Activated gamma-delta T cell treated with anti-CD3 and anti-CD28 coated beads, Interleukin-2, amount 50 U/mL, for 16 hours (primary cell): Measurements from ENCODE around the gene DENND5B.

ENCODE experiments used
- DNase-seq: peaks from one replicate; pipeline ENCODE4 v3.0.0-alpha.2; 2020; ENCODE audit warnings: low read depth

The DENND5B gene

DNA sequence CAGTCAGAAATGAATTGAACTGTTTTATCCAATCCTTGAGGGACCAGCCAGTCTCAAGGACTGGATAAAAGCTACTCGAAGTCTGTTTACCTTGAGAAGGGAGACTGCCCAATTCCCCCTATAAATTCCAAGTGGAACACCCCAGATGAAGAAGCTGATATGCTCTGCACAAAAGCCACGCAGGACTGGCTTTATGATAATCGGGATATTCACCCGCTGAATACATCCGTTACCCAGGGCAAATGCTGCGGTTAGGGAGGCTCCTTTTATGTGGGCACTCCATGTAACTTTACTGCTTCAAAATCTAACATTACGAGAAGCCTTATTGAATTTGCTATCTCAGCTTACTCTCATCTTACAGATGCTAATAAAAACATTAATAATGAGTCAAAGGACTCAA is 119.1 kb downstream of the DENND5B start:
- no peak for DNase-seq

DNA sequence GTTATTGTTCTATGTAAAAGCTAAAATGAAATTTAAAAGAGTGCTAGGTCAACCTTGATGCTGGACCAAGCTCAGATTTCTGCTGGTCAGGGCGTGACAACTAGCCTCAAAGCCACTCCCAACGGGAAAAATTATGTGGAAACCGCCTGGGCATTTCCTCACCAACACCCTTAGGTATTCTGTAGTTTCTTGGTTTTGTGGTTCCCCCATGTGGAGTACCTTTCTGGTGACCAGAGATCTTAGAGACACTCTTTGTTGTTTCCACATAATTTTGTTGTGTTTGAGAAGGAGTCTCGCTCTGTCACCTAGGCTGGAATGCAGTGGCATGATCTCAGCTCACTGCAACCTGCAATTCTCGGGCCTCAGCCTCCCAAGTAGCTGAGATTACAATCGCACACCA is 119.9 kb downstream of the DENND5B start:
- no peak for DNase-seq

GRCh38 chr12:31470459-31470858 is 120.5 kb downstream of the DENND5B start:
- DNase-seq = no peak

DNA sequence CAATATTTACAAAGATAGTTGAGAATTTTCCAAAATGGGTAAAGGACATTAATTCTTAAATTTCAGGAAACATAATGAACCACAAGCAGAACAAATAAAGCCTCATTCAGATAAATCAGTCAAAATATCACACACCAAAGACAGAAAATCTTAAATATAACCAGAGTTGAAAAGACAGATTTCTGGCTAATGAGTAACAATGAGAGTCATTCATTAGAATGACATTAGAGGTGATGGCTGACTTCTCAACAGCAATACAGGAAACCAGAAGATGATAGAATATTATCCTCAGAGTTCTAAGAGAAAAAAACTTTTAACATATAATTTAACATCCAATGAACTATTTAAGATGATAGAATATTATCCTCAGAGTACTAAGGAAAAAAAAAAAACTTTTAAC is 124.2 kb downstream of the DENND5B start:
- DNase-seq = no peak

- no peak for DNase-seq
Observed at GRCh38 chr12:31465002-31465401, 125.9 kb downstream of the DENND5B start.

DNA sequence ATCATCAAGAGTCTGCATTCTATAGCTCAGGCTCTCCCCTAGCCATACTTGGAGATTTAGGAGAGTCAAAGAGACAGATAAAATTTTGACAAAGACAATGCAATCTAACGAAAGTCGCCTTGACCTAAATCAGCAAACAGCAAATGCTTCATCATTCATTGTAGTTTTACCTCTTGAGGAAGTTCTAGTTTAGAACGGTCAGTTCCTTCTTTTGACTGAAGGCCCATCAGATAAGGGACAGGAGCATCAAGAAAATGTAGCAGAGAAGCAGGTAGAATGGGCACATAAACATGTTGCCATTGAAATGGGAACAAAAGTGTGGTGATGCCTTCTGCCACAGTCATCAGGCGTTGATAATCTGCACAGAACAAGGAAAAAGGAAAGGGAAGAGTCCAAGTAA is 130.9 kb downstream of the DENND5B start:
- no peak for DNase-seq

GRCh38 chr12:31456562-31456961 is 134.4 kb downstream of the DENND5B start:
- no peak for DNase-seq

DNA sequence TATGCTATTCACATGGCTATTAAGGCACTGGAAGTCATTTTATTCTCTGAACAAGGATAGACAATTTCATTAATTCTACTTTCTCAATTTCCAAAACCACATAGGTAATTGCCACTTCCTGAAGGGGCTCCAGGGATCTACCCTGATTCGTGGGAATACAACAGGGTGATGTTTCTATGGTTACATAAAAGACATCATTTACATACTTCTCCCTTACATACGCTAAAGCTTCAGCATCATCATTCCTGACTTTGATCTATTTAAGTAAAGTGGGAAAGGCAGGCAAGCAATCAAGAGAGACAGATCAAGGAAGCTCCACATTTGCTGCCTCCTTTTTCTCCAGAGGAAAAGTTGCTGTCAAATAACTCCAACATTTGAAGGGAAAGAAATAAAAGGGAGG is 146.2 kb downstream of the DENND5B start:
- DNase-seq = no peak

DNA sequence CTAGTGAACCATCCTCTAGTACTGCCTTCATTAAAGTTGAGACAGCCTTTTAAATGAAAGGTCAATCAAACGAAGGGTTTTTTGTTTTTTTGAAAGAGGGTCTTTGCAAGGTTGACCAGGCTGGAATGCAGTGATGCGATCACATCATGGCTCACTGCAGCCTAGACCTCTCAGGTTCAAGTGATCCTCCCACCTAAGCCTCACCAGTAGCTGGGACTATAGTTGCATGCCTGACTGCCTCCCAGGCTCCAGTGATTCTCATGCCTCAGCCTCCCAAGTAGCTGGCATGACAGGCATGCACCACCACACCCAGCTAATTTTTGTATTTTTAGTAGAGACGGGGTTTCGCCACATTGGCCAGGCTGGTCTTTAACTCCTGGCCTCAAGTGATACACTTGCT is 150.3 kb downstream of the DENND5B start:
- no peak for DNase-seq

DNA sequence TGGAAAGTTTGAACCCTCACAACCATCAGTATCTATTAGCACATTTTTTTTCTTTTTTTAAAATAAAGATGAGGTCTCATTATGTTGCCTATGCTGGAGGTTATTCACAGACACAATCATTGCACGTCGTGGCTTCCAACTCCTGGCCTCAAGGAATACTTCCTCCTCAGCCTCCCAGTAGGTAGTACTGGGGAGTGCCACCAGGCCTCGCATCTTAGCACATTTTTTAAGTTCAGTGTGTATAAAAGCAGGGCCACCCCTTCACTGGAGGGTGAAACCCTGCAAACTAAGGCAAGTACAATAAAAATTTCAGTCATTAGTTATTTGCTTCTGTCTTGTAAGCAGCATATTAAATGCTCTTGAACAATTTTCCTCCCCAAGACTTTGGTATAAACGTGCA is 150.8 kb downstream of the DENND5B start:
- DNase-seq = no peak

- DNase-seq = no peak
Observed at GRCh38 chr12:31431721-31432240, 159.2 kb downstream of the DENND5B start.

- DNase-seq = no peak
Observed at GRCh38 chr12:31423405-31423804, 167.5 kb downstream of the DENND5B start.

GRCh38 chr12:31412292-31412801 is 178.6 kb downstream of the DENND5B start:
- no peak for DNase-seq

DNA sequence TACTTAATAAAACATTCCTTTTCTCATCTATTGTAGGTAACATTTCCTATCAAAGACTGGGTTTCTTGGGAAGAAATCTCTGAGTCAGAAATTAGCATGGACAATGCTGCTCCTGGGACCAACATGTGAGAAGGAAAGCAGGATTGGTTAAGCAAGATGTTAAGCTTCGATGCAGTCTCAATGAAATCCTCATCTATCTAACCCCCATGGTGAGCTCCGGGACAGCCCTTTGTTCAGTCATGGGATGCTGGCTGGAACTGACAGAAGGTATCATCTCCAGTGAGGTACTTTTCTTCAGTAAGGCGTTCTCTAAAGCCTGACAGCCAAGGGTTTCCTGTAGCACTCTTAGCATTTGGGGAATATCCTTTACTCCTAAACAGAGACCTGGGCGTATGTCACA is 182.2 kb downstream of the DENND5B start:
- no peak for DNase-seq

DNA sequence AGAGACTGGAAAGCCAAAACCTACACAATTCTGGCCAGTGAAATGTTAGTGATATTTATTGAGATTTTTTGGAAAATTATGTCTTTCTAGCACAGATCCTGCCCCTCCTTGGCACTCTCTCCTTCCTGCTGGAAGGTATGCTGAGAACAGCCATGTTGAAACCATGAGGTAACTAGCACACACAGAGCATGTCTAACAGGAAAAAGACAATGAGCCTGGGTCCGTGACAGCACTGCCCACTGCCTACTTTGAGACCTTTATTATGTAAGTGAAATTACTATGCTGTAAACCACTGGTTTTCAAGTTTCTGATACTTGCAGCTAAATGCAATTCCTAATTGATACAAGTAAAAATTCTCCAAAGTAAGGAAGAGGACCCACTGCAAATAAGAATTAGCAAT is 183.4 kb downstream of the DENND5B start:
- DNase-seq = no peak

DNA sequence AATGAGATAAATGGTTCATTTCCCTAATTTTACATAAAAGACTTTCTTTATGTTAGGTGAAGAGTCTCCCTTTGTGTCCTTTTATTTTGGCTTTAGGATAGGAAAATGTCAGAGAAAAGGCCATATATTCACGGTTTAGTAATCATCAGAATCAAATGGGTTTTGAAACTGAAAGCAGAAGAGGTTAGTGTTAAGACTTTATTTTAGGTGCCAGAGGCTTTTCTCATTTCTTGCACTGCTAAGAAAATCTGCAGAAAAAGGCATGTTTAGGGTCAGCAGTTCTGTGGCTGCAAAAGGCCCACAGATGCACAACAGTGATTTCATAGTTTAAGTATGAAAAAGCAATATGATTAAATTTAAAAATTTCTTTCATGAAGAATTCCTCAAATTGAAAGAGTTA is 184.6 kb downstream of the DENND5B start:
- DNase-seq = no peak

DNA sequence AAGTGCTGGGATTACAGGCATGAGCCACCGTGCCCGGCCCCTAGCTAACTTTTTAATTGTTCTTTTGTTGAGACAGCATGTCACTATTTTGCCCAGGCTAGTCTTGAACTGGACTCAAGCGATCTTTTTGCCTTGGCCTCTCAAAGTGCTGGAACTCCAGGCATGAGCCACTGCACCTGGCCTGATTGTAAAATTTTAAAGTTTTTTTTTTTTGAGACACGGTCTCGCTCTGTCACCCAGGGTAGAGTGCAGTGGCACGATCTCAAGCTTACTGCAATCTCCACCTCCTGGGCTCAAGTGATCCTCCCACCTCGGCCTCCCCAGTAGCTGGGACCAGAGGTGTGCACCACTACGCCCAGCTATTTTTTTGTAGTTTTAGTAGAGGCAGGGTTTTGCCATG is 185.9 kb downstream of the DENND5B start:
- no peak for DNase-seq

DNA sequence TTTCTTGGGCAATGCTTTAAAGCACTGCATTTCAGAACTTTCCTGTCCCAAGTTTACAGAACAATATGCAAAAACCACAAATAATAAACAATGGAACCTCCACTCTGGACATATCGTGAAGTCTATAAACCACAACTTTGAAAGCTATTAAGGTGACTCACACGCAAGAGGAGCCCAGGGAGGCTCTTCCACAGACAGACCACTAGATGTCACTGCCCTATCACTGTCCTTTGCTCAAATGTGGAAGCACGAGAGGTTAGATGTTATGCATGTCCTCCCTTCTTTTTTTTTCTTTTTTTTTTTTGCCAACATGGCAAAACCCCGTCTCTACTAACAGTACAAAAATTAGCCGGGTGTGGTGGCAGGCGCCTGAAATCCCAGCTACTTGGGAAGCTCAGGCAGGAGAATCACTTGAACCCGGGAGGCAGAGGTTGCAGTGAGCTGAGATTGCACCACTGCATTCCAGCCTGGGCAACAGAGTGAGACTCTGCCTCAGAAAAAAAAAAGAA is 187.8 kb downstream of the DENND5B start:
- peak; percentile 11 for DNase-seq

- DNase-seq = no peak
Observed at GRCh38 chr12:31393004-31393550, 197.9 kb downstream of the DENND5B start.

DNA sequence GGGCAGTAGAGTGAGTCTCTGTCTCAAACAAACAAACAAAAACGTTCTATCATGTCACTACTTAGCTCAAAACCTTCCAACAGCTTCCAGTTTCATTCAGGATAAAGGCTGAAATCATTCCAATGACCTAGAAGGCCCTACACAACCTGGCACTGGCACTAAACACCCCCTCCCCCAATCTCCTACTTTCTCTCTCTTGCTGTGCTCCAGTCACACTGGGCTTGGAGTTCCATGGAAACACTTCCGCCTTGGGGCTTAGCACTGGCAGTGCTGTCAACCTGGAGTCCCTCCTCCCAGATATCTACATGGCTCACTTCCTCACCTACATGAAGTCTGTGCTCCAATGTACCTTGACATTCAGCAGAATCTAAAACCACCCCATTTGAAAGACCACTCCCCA is 199.9 kb downstream of the DENND5B start:
- no peak for DNase-seq

DNA sequence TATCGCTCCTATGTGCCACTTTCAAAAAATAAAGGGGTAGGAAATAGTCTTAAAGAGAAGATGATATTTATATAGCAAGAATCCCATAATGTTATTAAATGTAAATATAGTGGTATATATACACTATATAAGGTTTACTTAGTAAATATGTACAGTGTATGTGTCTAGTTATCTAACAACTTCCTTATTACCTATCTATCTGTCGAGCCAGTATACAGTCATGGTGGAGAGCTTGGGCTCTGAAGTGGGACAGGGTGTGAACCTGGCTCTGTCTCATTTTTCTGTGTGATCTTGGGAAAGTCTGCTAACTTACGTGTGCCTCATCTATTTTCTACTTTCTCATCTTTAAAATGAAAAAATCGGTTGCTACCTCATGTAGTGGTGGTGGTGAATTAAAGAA is 202.2 kb downstream of the DENND5B start:
- no peak for DNase-seq

GRCh38 chr12:31387466-31387865 is 203.5 kb downstream of the DENND5B start:
- no peak for DNase-seq

GRCh38 chr12:31387011-31387410 is 203.9 kb downstream of the DENND5B start:
- no peak for DNase-seq

GRCh38 chr12:31386364-31386777 is 204.6 kb downstream of the DENND5B start:
- DNase-seq = no peak
